GM18951 (cell line): ENCODE measurements around the gene CSPG4.
"Not testable (repeated sequence)": the region's sequence is repeated elsewhere in the genome, so short reads cannot be mapped to it uniquely, and the experiment has no call there.

Experiments
- POLR2A ChIP-seq: IDR thresholded peaks from 4 replicates; pipeline ENCODE4 v1.6.1; 2011; ENCODE audit warnings: mild to moderate bottlenecking; ENCODE audit not compliant: insufficient read length, insufficient read depth; ENCODE audit errors: extremely low read depth
- in situ Hi-C: fragments of 300-500 bp; cut with MboI; formaldehyde crosslinking; loops from one replicate; pipeline ENCODE4 v1.12.0; 2022; ENCODE audit warnings: low sequenced_read_pairs, mixed read lengths, inconsistent platforms; ENCODE audit not compliant: unreplicated experiment

Gene CSPG4

GRCh38 chr15:75725006-75725718 is 12.5 kb upstream of the CSPG4 start:
- no peak for TF ChIP-seq POLR2A
- in situ Hi-C loops: no loop called here

GRCh38 chr15:75723847-75724660 is 11.4 kb upstream of the CSPG4 start:
- no peak for TF ChIP-seq POLR2A
- in situ Hi-C loops: no loop called here

DNA sequence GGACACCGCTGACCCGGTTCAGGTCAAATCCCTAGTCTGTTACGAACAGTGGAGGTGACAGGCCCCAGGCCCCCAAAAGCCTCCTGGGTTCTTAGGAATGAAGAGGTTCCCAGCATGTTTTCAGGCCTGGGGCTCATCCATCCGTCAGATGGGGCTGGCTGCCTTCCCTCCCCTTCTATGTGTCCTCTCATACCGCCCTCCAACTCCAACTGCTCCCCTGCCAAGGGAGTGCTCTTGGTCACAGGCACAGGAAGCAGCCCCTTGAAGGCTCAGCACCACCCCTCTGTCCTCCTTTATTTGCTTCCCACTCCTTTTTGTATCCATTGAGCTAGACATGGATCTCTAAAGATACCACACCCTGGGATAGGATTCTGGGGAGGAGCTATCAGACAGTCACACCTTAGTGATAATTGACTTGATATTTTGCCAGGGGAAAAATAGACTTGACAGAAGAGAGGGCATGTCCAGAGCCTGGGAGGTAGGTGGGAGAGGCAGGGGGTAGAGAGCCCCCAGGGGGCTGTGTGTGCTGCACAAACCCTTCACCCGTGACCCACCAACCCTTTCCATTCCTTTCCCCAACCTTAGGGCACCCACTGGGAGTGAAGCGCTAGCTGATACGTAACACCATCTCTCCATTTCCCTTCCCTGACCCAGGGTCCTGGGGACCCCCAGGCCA is 10.7 kb upstream of the CSPG4 start:
- no peak for TF ChIP-seq POLR2A
- in situ Hi-C loops: no loop called here

- no peak for TF ChIP-seq POLR2A
- in situ Hi-C loops: no loop called here
Measured at GRCh38 chr15:75721923-75722870, 9.5 kb upstream of the CSPG4 start.

GRCh38 chr15:75721480-75721922 is 8.9 kb upstream of the CSPG4 start:
- in situ Hi-C loops: no loop called here
- no peak for TF ChIP-seq POLR2A

GRCh38 chr15:75720787-75721479 is 8.3 kb upstream of the CSPG4 start:
- in situ Hi-C loops: no loop called here

DNA sequence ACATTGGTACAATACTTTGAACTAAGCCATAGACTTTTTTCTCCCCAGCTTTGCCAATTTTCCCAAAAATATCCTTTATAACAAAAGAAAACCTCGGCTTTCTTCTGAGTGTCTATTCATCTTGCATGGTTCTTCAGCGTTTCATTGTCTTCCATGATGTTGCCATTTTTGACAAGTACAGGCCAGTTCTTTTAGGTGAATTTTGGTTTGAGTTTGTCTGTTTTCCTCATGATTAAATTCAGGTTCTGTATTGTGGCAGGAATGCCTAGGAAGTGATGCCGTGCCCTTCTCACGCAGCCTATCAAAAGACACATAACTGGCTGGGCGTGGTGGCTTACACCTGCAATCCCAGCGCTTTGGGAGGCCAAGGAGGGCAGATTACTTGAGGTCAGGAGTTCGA is 7.6 kb upstream of the CSPG4 start:
- in situ Hi-C loops: no loop called here

More at GRCh38 chr15:75720787-75721479, 8.3 kb upstream of the CSPG4 start:
- TF ChIP-seq POLR2A: no peak

DNA sequence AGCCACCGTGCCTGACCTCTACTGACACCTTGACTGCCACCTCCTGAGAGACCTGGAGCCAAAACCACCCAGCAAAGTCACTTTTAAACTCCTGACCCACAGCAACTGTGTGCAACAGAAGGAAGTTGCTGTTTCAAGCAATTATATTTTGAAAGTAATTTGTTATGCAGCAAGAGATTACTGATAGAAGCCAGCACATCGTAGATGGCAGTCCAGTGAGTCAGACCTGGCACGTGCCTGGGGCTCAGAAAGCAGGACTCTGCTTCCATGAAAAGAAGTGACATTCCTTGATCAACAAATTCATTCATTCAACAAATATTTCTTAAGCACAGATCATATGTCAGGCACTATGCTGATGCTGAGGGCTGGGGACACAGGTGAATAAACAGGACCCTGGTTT is 5.7 kb upstream of the CSPG4 start:
- in situ Hi-C loops: no loop called here
- no peak for TF ChIP-seq POLR2A

More for the DNA sequence above, 7.6 kb upstream of the CSPG4 start:
- no peak for TF ChIP-seq POLR2A

GRCh38 chr15:75717001-75717400 is 4.4 kb upstream of the CSPG4 start:
- in situ Hi-C loops: not testable (repeated sequence)

DNA sequence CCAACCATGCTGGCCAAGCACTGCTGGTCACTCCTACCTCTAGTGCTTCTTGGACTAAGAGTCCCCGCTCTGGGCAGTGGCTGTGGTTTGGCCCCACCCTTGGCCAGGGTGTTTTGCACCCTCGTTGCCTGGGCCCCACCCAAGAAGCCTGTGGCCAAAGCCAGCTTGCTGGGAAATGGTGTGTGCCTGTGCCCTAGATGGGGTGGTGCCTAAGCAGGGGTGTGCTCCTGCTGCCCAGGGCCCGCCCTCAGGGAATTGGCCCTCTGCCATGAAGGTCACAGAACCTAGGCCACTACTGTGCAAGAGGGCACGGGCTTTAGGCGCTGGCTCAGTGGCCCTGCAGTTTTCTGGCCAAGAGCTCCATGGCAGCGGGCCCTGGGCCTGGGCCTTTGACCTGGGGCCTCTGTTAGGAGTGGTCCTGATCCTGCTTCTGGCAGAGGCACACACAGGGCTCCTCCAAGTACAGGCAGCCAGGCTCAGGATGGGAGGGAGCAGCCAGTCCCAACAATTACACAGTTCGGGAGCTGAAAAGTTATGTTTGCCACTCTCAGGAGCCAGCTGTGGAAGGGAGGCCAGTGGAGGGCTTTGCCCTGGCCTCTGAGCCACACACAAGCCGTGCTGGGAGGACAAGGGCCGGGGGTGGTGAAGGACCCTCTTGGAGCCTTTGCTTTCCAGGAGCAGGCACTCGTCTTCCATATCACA is 3.8 kb upstream of the CSPG4 start:
- in situ Hi-C loops: not testable (repeated sequence)

DNA sequence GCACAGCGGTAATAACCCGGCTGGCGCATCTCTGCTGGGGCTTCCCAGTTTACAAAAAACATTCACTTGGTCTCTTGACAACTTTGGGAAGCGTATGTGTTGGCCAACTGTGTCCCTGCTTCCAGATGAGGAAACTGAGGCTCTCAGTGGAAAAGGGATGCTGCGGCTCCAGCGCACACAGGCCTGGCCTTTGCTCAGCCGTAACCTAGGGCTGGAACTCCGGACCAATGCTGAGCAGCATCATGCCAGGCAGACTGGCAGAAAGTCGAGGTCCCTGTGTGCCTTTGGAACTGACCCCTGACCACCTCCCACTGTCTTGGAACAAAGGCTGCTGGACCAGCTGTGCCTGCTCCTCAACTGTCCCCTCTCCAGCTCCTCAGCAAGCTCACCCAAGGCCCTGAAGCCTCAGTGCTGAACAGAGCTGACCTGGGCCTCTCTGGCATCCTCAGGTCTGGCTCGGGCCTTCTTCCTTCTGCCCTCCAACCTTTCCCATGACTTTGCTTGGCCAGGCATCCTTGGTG is 2.7 kb upstream of the CSPG4 start:
- in situ Hi-C loops: not testable (repeated sequence)

DNA sequence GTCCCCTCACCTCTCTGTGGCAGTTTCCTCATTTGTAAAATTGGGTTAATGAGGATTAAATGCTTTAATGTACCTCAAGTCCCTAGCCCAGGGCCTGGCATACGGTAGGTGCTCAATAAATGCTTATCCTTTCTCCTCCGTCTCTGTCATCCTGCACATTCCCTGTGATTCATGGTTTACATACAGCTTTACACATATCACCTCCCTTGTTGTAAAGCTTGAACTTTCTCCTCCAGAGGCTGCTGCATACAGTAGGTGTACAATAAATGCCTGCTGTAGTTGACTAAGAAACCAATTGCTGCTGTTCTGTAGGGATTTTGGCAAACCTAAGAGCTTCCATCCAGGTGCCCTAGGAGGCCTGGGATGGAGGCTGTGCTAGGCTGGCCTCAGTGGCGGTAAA is 1.5 kb upstream of the CSPG4 start:
- in situ Hi-C loops: no loop called here
- no peak for TF ChIP-seq POLR2A
